ENCODE results near the gene SPOCK1.

SPOCK1 gene

GRCh38 chr5:137350791-137351190, 148.3 kb downstream of the SPOCK1 start:
- TF ChIP-seq, protein P1, sequence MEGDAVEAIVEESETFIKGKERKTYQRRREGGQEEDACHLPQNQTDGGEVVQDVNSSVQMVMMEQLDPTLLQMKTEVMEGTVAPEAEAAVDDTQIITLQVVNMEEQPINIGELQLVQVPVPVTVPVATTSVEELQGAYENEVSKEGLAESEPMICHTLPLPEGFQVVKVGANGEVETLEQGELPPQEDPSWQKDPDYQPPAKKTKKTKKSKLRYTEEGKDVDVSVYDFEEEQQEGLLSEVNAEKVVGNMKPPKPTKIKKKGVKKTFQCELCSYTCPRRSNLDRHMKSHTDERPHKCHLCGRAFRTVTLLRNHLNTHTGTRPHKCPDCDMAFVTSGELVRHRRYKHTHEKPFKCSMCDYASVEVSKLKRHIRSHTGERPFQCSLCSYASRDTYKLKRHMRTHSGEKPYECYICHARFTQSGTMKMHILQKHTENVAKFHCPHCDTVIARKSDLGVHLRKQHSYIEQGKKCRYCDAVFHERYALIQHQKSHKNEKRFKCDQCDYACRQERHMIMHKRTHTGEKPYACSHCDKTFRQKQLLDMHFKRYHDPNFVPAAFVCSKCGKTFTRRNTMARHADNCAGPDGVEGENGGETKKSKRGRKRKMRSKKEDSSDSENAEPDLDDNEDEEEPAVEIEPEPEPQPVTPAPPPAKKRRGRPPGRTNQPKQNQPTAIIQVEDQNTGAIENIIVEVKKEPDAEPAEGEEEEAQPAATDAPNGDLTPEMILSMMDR (IDR thresholded peaks at IDR 0.05; ENCODE audit: low read depth, low read length) = no peak
- H3K4me3 ChIP-seq (replicated peaks in 1 of 2; ENCODE audit: low read depth in 2 of 2, low read length in 2 of 2) = no peak overlapping the region
- no peak for DNase-seq (ENCODE audit: low read depth in 2 of 2)

- TF ChIP-seq, protein P1 (IDR thresholded peaks at IDR 0.05; ENCODE audit: low read depth, low read length) = no peak
- no peak overlapping the region for H3K4me3 ChIP-seq (replicated peaks in 1 of 2; ENCODE audit: low read depth in 2 of 2, low read length in 2 of 2)
- no peak for DNase-seq (ENCODE audit: low read depth in 2 of 2)
Observed at GRCh38 chr5:137348759-137349158, 150.4 kb downstream of the SPOCK1 start.

GRCh38 chr5:137347865-137348264, 151.3 kb downstream of the SPOCK1 start:
- no peak overlapping the region for H3K4me3 ChIP-seq (replicated peaks in 1 of 2; ENCODE audit: low read depth in 2 of 2, low read length in 2 of 2)
- DNase-seq (ENCODE audit: low read depth in 2 of 2) = no peak
- TF ChIP-seq, protein P1 (IDR thresholded peaks at IDR 0.05; ENCODE audit: low read depth, low read length) = no peak

DNA sequence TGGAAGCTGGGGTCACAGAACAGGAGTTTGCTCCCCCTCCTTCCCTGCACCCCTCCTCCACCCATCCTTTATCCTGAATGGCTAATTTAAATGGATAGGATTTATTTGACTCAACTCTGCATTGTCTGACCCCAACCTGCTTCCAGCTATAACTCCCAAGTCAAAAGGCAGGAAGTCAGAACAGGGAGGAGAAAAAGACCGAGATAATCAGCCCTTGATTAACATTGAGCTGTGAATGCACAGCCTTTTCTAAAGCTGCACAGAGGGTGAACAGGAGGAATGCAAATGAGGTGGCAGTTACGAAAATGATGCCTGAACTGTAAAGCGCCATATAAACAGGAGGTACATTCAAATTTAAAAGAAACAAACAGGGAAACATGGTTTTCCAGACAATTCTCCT, 152.8 kb downstream of the SPOCK1 start:
- no peak for DNase-seq (ENCODE audit: low read depth in 2 of 2)
- no peak overlapping the region for H3K4me3 ChIP-seq (replicated peaks in 1 of 2; ENCODE audit: low read depth in 2 of 2, low read length in 2 of 2)
- TF ChIP-seq, protein P1 (IDR thresholded peaks at IDR 0.05; ENCODE audit: low read depth, low read length) = no peak

DNA sequence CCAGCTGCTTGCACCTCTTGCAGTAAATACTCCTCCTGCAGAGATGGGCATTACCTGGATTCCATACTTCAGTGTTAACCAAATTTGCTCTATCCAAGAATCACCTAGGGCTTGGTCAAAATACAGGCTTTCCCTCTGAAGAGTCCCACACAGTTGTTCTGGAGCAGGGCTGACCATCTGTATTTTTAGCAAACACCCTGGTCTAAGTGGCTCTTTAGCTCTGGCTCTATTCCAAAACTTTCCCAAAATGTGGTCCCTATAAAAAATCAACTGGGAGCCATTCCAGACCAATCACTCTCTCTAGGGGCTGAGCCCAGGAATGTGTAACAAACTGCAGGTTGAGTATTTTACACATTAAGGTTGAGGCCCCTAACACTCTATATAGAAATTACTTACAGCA, 153.7 kb downstream of the SPOCK1 start:
- DNase-seq (ENCODE audit: low read depth in 2 of 2) = no peak
- H3K4me3 ChIP-seq (replicated peaks in 1 of 2; ENCODE audit: low read depth in 2 of 2, low read length in 2 of 2) = no peak overlapping the region
- TF ChIP-seq, protein P1 (IDR thresholded peaks at IDR 0.05; ENCODE audit: low read depth, low read length) = no peak

DNA sequence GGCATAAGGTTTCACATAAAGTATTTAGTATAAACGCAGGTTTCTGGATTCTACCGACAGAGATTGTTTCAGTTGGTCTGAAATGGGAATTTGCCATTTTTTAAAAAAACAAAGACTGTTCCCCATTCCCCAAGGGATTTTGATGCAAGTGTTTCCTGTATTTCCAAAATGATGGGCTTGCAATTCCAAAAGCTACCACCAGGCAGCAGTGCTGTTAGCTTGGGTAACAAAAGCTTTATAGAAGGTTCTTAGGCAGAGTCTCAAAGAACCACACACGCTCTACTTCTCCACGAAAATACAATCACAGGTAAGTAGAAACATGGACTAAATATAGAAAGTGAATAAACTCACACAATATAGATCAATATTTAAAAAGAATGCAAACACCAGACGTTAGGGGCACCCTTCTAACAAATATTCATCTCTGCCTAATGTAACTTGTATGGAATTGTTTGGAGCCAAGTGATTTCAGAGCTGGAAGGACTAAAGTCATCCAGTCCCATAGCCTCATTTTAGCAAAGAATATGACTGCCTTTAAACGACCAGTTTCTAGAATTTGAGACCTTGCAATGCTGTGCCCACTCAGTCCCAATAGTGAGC, 154.3 kb downstream of the SPOCK1 start:
- TF ChIP-seq, protein P1 (IDR thresholded peaks at IDR 0.05; ENCODE audit: low read depth, low read length) = peak; percentile 98
- H3K4me3 ChIP-seq (replicated peaks in 1 of 2; ENCODE audit: low read depth in 2 of 2, low read length in 2 of 2) = no peak overlapping the region
- peak; percentile 86 to 94 for DNase-seq (ENCODE audit: low read depth in 2 of 2)

- H3K4me3 ChIP-seq (replicated peaks in 1 of 2; ENCODE audit: low read depth in 2 of 2, low read length in 2 of 2) = no peak overlapping the region
- DNase-seq (ENCODE audit: low read depth in 2 of 2) = no peak
- TF ChIP-seq, protein P1 (IDR thresholded peaks at IDR 0.05; ENCODE audit: low read depth, low read length) = no peak
Observed at GRCh38 chr5:137344021-137344420, 155.1 kb downstream of the SPOCK1 start.

Measured in cardiac fibroblast (primary cell).